ENCODE data around the gene RRP8.

RRP8 gene

GRCh38 chr11:6599449-6599848, 4.0 kb downstream of the RRP8 start:
- no peak for DNase-seq

DNA sequence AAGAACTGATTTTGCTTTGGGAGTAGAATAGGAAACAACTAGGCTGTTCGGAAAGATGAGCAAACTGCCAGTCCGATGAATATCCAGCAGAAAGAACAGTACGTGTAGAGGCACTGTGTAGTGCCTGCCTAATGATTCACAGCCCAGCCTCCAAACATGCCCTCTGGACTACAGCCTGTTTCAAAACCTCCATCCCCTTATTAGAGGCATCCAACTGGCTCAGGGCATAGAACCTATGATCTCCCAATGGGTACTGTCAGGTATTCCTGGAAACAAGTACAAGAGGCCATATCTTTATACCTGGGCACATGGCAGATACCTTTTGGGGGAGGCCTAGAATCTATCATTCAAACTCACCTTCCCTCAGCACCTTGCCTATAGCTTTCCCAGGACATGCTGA, 4.9 kb downstream of the RRP8 start:
- DNase-seq = no peak

DNA sequence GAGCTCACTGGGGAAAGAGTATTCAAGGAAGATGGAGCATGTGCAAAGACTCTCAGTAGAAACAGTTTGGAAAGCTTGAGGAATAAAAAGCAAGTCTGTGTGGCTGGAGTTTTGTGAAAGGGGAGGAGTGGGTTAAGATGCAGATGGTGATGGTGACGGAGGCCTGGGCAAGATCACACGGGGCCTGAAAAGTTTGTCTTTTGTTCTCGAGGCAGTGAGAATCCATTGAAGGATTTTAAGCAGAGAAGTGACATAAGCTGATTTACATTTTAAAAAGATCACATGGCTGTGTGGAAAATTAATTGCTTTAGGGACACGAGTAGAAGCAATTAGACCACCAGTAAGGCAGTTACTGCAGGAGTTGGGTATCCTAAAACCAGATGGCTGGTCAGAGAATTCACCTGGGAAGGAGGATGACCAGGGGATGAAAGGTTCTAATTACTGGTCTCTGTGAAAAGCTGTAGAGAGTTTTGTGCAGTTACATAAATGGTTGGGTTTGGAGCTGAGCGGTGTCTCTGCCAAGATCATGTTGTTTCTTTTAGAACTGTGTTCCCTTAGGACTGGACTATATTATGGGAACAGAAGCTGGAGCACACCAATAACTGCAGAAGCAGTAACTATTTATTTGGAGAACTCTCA, 7.1 kb downstream of the RRP8 start:
- DNase-seq = no peak

DNA sequence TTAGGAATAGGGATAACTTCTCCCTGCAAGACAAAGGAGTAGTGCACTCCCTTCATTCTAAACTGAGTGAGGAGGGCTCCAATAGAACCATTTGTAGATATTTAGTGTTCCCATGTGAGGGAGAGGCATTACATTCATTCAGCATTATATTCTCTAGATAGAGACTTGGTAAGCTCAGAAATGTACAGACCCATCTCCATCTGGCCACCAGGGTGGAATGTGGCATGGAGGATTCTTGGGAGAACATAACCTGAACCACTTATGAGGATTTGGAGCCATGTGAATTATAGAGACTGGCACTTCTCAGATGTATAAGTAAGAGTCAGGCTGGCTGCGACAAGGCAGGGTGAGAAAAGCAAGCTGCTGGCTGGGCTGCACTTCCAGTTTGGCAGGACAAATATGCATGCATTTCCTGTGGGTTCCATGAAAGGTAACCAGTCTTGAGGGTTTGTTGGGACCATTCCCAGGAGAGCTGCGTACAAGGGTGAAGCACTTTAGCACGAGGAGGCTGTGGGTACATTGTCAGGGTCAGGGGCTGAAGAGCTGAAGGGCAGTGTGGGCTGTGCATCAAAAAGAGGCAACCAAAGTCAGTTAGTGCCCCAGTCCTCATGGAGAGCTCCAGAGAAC, 9.2 kb downstream of the RRP8 start:
- DNase-seq = no peak

GRCh38 chr11:6588018-6588417, 15.4 kb downstream of the RRP8 start:
- no peak for DNase-seq

DNA sequence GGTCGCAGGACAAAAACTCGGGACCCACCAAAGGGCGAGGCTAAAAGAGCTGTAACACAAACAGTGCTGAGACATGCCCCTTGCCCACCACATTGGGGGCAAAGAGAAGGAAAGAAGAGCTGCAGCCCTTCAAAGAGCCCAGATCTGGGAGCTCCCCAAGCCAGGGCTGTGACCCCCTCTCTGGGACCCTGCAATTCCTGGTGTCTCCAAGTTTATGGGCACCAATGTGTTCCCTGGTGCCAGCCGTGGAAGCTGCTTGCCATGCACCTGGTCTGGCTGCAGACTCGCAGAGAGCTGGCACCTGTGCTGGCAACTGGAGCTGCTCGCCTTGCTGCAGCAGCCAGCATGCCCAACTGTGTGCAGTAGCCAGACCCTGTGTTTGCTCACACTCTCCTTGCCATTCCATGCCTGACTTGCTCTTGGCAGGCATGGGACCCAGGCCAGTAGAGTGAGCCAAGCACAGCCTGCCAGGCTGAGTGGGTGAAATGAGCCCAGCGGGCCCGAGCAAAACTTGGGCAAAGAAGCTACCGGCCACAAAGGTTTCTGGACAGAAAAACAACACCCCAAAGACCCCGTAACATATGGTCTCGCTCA, 16.0 kb downstream of the RRP8 start:
- DNase-seq = no peak

GRCh38 chr11:6586434-6587359, 16.7 kb downstream of the RRP8 start:
- DNase-seq = no peak

GRCh38 chr11:6584528-6584927, 18.9 kb downstream of the RRP8 start:
- no peak for DNase-seq

DNA sequence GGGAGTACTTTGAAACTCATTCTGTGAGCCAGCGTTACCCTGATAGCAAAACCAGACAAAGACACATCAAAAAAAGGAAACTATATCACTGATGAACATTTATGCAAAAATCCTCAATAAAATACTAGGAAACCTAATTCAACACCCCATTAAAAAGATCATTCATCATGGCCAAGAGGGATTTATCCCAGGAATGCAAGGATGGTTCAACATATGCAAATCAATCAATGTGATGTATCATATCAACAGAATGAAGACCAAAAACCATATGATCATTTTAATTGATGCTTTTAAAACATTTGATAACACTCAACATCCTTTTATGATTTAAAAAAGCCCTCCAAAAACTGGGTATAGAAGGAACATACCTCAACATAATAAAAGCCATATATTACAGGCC, 19.8 kb downstream of the RRP8 start:
- no peak for DNase-seq

DNA sequence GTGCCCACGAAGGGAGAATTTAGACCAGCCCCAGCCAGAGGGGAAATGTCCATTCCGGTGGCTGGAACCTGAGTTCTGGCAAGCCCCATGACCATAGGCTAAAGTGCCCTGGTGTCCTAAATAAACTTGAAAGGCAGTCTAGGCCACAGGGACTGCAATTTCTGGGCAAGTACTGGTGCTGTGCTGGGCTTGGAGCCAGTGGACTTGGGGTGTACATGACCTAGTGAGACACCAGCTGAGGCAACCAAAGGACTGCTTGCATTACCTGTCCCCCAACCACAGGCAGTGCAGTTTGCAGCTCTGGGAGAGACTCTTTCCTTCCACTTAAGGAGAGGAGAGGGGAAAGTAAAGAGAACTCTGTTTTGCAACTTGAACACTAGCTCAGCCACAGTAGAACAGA, 23.7 kb downstream of the RRP8 start:
- DNase-seq = no peak

DNA sequence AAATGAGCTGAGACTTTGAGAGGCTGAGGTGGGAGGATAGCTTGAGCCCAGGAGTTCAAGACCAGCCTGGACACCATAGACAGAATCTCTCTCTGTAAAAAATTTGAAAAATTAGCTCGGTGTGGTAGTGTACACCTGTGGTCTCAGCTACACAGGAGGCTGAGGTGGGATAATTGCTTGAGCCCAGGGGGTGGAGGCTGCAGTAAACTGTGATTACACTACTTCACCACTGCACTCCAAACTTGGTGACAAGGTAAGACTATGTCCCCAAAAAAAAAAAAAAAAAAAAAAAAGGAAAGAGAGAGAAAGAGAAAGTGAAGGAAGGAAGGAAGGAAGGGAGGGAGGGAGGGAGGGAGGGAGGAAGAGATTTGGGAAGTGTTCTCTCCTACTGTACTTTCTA, 25.3 kb downstream of the RRP8 start:
- no peak for DNase-seq

GRCh38 chr11:6576471-6577373, 26.7 kb downstream of the RRP8 start:
- DNase-seq = peak; percentile 79

- DNase-seq = no peak
These were observed 28.4 kb downstream of the RRP8 start for GRCh38 chr11:6574816-6575715.

- no peak for DNase-seq
These were observed 31.2 kb downstream of the RRP8 start for GRCh38 chr11:6572215-6572614.

- DNase-seq = no peak
These were observed 31.9 kb downstream of the RRP8 start for GRCh38 chr11:6571434-6572008.

- peak; percentile 18 for DNase-seq
These were observed 32.6 kb downstream of the RRP8 start for GRCh38 chr11:6570691-6571427.

- DNase-seq = no peak
These were observed 33.7 kb downstream of the RRP8 start for GRCh38 chr11:6569706-6570105.

- peak; percentile 74 for DNase-seq
These were observed 35.1 kb downstream of the RRP8 start for GRCh38 chr11:6568191-6568918.

- no peak for DNase-seq
These were observed 36.1 kb downstream of the RRP8 start for GRCh38 chr11:6567371-6567745.
